Astrocyte (in vitro differentiated cells and primary cell): ENCODE data around the gene IDUA. TPM values are rescaled to one million over a fixed set of nuclear protein-coding genes. Genes with fewer than 3 reads are reported as not detected.

ENCODE experiments used
- DNase-seq: peaks from one replicate; pipeline ENCODE4 v3.0.0-alpha.2; 2010; ENCODE audit warnings: low read depth
- FAIRE-seq: peaks from 2 replicates; lab custom pipeline; 2011; peaks lifted over from hg19 to GRCh38; lab: Jason Lieb, UNC
- H2AFZ ChIP-seq: 2 replicates; pipeline ENCODE4 v1.6.0; 2012; ENCODE audit warnings: low read depth, low read length, inconsistent platforms
- H3K27ac ChIP-seq: 2 replicates; pipeline ENCODE4 v1.5.1; 2011; ENCODE audit warnings: low read depth, low read length, inconsistent platforms
- H3K27me3 ChIP-seq: 2 replicates; pipeline ENCODE4 v1.6.0; 2011; ENCODE audit warnings: low read length, inconsistent platforms; ENCODE audit not compliant: insufficient read depth
- H3K36me3 ChIP-seq: 2 replicates; pipeline ENCODE4 v1.5.1; 2011; ENCODE audit warnings: low read length, inconsistent platforms; ENCODE audit not compliant: insufficient read depth
- H3K4me1 ChIP-seq: 2 replicates; pipeline ENCODE4 v1.5.1; 2011; ENCODE audit warnings: low read length, inconsistent platforms; ENCODE audit not compliant: insufficient read depth
- H3K4me2 ChIP-seq: 2 replicates; pipeline ENCODE4 v1.6.0; 2012; ENCODE audit warnings: low read length, inconsistent platforms
- H3K4me3 ChIP-seq: 2 replicates; pipeline ENCODE4 v1.5.1; 2011; ENCODE audit warnings: low read depth, mild to moderate bottlenecking, low read length, inconsistent platforms; ENCODE audit not compliant: insufficient read depth
- H3K79me2 ChIP-seq: 2 replicates; pipeline ENCODE4 v1.6.0; 2012; ENCODE audit warnings: mild to moderate bottlenecking, low read length, inconsistent platforms; ENCODE audit not compliant: insufficient read depth
- H3K9ac ChIP-seq: 2 replicates; pipeline ENCODE4 v1.6.0; 2012; ENCODE audit warnings: mild to moderate bottlenecking, low read length, inconsistent platforms
- H3K9me3 ChIP-seq: 2 replicates; pipeline ENCODE4 v1.5.1; 2012; ENCODE audit warnings: low read depth, mild to moderate bottlenecking, low read length, inconsistent platforms; ENCODE audit not compliant: insufficient read depth
- H4K20me1 ChIP-seq: 2 replicates; pipeline ENCODE4 v1.6.0; 2012; ENCODE audit warnings: low read length, inconsistent platforms; ENCODE audit not compliant: insufficient read depth
- H3K27ac Mint-ChIP-seq: one replicate; pipeline ENCODE4 v1.8.0; 2021; ENCODE audit warnings: mild to moderate bottlenecking, mixed read lengths; ENCODE audit not compliant: unreplicated experiment
- H3K27me3 Mint-ChIP-seq: one replicate; pipeline ENCODE4 v1.8.0; 2021; ENCODE audit warnings: low read depth, mixed read lengths; ENCODE audit not compliant: unreplicated experiment
- H3K36me3 Mint-ChIP-seq: one replicate; pipeline ENCODE4 v1.8.0; 2021; ENCODE audit warnings: low read depth, mixed read lengths; ENCODE audit not compliant: unreplicated experiment
- H3K4me1 Mint-ChIP-seq: one replicate; pipeline ENCODE4 v1.8.0; 2021; ENCODE audit warnings: low read depth, mixed read lengths; ENCODE audit not compliant: unreplicated experiment
- H3K4me3 Mint-ChIP-seq: one replicate; pipeline ENCODE4 v1.8.0; 2021; ENCODE audit warnings: mild to moderate bottlenecking, moderate library complexity, mixed read lengths; ENCODE audit not compliant: unreplicated experiment
- H3K9me3 Mint-ChIP-seq: one replicate; pipeline ENCODE4 v1.8.0; 2021; ENCODE audit warnings: mild to moderate bottlenecking, mixed read lengths; ENCODE audit not compliant: unreplicated experiment
- CTCF ChIP-seq: IDR thresholded peaks from 2 replicates; pipeline ENCODE4 v1.5.1; 2011; ENCODE audit warnings: low read depth, mild to moderate bottlenecking, inconsistent platforms, low read length, moderate library complexity; ENCODE audit not compliant: insufficient read depth
- EZH2 ChIP-seq: IDR thresholded peaks from 2 replicates; pipeline ENCODE4 v1.6.1; 2012; ENCODE audit warnings: mild to moderate bottlenecking, low read length, inconsistent platforms; ENCODE audit not compliant: insufficient read depth
- total RNA-seq: library from RNA; stranded (reverse); gene quantifications from 2 replicates; pipeline ENCODE4 v1.2.1, GENCODE V29; 2021

Gene IDUA
- total RNA-seq, 1 donor from 2014 or later = 20.5 TPM

- H3K4me3 Mint-ChIP-seq = no peak overlapping the region
- no peaks in the 10 kb centered on the region for H3K36me3 ChIP-seq
These were observed 26.7 kb upstream of the IDUA start for GRCh38 chr4:960140-960635.

GRCh38 chr4:960636-961350 is 26.1 kb upstream of the IDUA start:
- H3K27ac ChIP-seq = no peak overlapping the region
- H3K27ac Mint-ChIP-seq = no peak overlapping the region
- H4K20me1 ChIP-seq = no peaks in the 10 kb centered on the region
- no peaks in the 10 kb centered on the region for H3K9me3 ChIP-seq
- H3K9me3 Mint-ChIP-seq = no peaks in the 10 kb centered on the region
- no peak for DNase-seq
- TF ChIP-seq EZH2 (no peak), CTCF (no peak)
- no peak for FAIRE-seq
- no peak overlapping the region for H3K4me3 Mint-ChIP-seq
- no peak overlapping the region for H3K9ac ChIP-seq
- no peak overlapping the region for H2AFZ ChIP-seq
- H3K27me3 ChIP-seq = no peaks in the 10 kb centered on the region
- H3K79me2 ChIP-seq = no peaks in the 10 kb centered on the region
- no peak overlapping the region for H3K4me3 ChIP-seq
- H3K4me1 Mint-ChIP-seq = no peaks in the 10 kb centered on the region
- no peaks in the 10 kb centered on the region for H3K27me3 Mint-ChIP-seq
- no peak overlapping the region for H3K4me2 ChIP-seq
- peaks cover 2% of the 10 kb centered on the region for H3K36me3 Mint-ChIP-seq
- no peaks in the 10 kb centered on the region for H3K36me3 ChIP-seq
- H3K4me1 ChIP-seq = no peaks in the 10 kb centered on the region

More at GRCh38 chr4:960140-960635, 26.7 kb upstream of the IDUA start:
- H3K36me3 Mint-ChIP-seq = peaks cover 2% of the 10 kb centered on the region
- no peak overlapping the region for H3K4me3 ChIP-seq
- no peaks in the 10 kb centered on the region for H3K4me1 ChIP-seq
- no peaks in the 10 kb centered on the region for H3K9me3 Mint-ChIP-seq
- no peaks in the 10 kb centered on the region for H3K4me1 Mint-ChIP-seq
- H3K9ac ChIP-seq = no peak overlapping the region
- H3K79me2 ChIP-seq = no peaks in the 10 kb centered on the region
- FAIRE-seq (no peak), DNase-seq (no peak)
- H2AFZ ChIP-seq = no peak overlapping the region
- no peaks in the 10 kb centered on the region for H3K27me3 ChIP-seq
- no peaks in the 10 kb centered on the region for H3K27me3 Mint-ChIP-seq
- H4K20me1 ChIP-seq = no peaks in the 10 kb centered on the region
- H3K27ac ChIP-seq = no peak overlapping the region
- no peaks in the 10 kb centered on the region for H3K9me3 ChIP-seq
- no peak overlapping the region for H3K27ac Mint-ChIP-seq
- TF ChIP-seq CTCF (no peak), EZH2 (no peak)
- H3K4me2 ChIP-seq = no peak overlapping the region
